Activated CD8-positive, alpha-beta memory T cell treated with anti-CD3 and anti-CD28 coated beads for 48 hours (primary cell): Measurements from ENCODE around the gene RNF217.

Source experiments
- DNase-seq, 3 experiments: peaks; one replicate each; pipeline ENCODE4 v3.0.0-alpha.2; 2020; ENCODE audit warnings: low read depth in 2 of 3, low spot score in 2 of 3

Gene RNF217

GRCh38 chr6:124987999-124988591, 25.9 kb downstream of the RNF217 start:
- no peak for DNase-seq

- no peak for DNase-seq
These were observed 27.1 kb downstream of the RNF217 start for GRCh38 chr6:124989136-124989983.

GRCh38 chr6:124990988-124991387, 28.8 kb downstream of the RNF217 start:
- DNase-seq, result no peak

- no peak for DNase-seq
These were observed 29.6 kb downstream of the RNF217 start for GRCh38 chr6:124991764-124992295.

GRCh38 chr6:124993327-124993726, 31.1 kb downstream of the RNF217 start:
- no peak for DNase-seq

GRCh38 chr6:124994648-124995047, 32.4 kb downstream of the RNF217 start:
- DNase-seq, result no peak

GRCh38 chr6:124995131-124995530, 32.9 kb downstream of the RNF217 start:
- DNase-seq, result no peak

- no peak for DNase-seq
These were observed 33.5 kb downstream of the RNF217 start for GRCh38 chr6:124995645-124996325.

- no peak for DNase-seq
These were observed 34.2 kb downstream of the RNF217 start for GRCh38 chr6:124996411-124996810.

GRCh38 chr6:124997196-124997875, 35.1 kb downstream of the RNF217 start:
- no peak for DNase-seq

- DNase-seq, result no peak
These were observed 37.0 kb downstream of the RNF217 start for GRCh38 chr6:124999105-124999764.

- DNase-seq, result no peak
These were observed 39.6 kb downstream of the RNF217 start for GRCh38 chr6:125001684-125002405.

GRCh38 chr6:125002406-125002741, 40.1 kb downstream of the RNF217 start:
- DNase-seq, result no peak

- no peak for DNase-seq
These were observed 40.8 kb downstream of the RNF217 start for GRCh38 chr6:125003070-125003469.

GRCh38 chr6:125004198-125004597, 42.0 kb downstream of the RNF217 start:
- no peak for DNase-seq

- no peak for DNase-seq
These were observed 42.8 kb downstream of the RNF217 start for GRCh38 chr6:125004797-125005595.

GRCh38 chr6:125008261-125008703, 46.0 kb downstream of the RNF217 start:
- no peak for DNase-seq

- no peak for DNase-seq
These were observed 46.7 kb downstream of the RNF217 start for GRCh38 chr6:125008957-125009356.

GRCh38 chr6:125009578-125009977, 47.3 kb downstream of the RNF217 start:
- no peak for DNase-seq
